Body of pancreas (tissue), 4 donors: Measurements from ENCODE around the gene CAPN12. TPM values are rescaled to one million over a fixed set of nuclear protein-coding genes. Genes with fewer than 3 reads are reported as not detected.
A peak's percentile ranks its signal among the peaks of the same experiment; 100 is the strongest.

Experiments
- ATAC-seq: fragments of 150-250 bp; one replicate; pipeline ENCODE4 v1.9.1; 2016
- DNase-seq, 4 donors: peaks; one replicate each; pipeline ENCODE4 v3.0.0-alpha.2; 2019
- H3K27ac ChIP-seq, 4 donors: fragments of 200-600 bp; sonication (generic); 1 replicate in 3 of 4; 2 replicates in 1 of 4; pipeline versions ENCODE4 v1.5.1 to v1.6.1; 2016 to 2019; ENCODE audit warnings: mild to moderate bottlenecking in 1 of 4, mixed read lengths in 1 of 4, moderate library complexity in 1 of 4
- H3K27me3 ChIP-seq, 2 donors: fragments of 200-600 bp; sonication (generic); one replicate each; pipeline ENCODE4 v1.6.0; 2016; ENCODE audit warnings: mild to moderate bottlenecking in 1 of 2
- H3K36me3 ChIP-seq, 2 donors: fragments of 200-600 bp; sonication (generic); replicated peaks in 1 of 2; 2 replicates each; pipeline ENCODE4 v1.5.1; 2016; ENCODE audit warnings: low read depth in 2 of 2; ENCODE audit not compliant: insufficient read depth in 1 of 2
- H3K4me1 ChIP-seq: fragments of 200-600 bp; sonication (generic); one replicate; pipeline ENCODE4 v1.6.0; 2016
- H3K4me3 ChIP-seq, 2 donors: fragments of 200-600 bp; sonication (generic); 1 replicate in 1 of 2; 2 replicates in 1 of 2; pipeline ENCODE4 v1.5.1; 2016 to 2019
- H3K9me3 ChIP-seq, 3 donors: fragments of 200-600 bp; sonication (generic); 1 replicate in 2 of 3; 2 replicates in 1 of 3; pipeline ENCODE4 v1.5.1; 2016
- POLR2A ChIP-seq, 3 donors: fragments of 450-650 bp; IDR thresholded peaks; one replicate each; pipeline ENCODE4 v1.6.1; 2016; ENCODE audit warnings: antibody characterized with exemption in 3 of 3, mild to moderate bottlenecking in 2 of 3
- WGBS, 2 donors: methylation state at CpG; one replicate each; pipeline ENCODE4 v1.1.5; 2017; 5-methylcytosine and 5-hydroxymethylcytosine counted together
- intact Hi-C: fragments of 100-400 bp; cut with DNase I; formaldehyde crosslinking; loops from one replicate; pipeline ENCODE4 v1.15.1; 2023
- total RNA-seq, 2 donors: library from RNA; depleted of rRNA; stranded (reverse); fragments of >200 nt; gene quantifications; one replicate each; pipeline ENCODE4 v1.1.0, GENCODE V29; 2016
- TF ChIP-seq, protein P1 (sequence below), 7 experiments: fragments of 450-650 bp in 4 of 7; fragments of 200-600 bp in 3 of 7; sonication (generic) in 3 of 7; IDR thresholded peaks; one replicate each; pipeline ENCODE4 v1.5.1; 2016 to 2019; ENCODE audit warnings: antibody characterized with exemption in 7 of 7

The CAPN12 gene
- total RNA-seq, 2 donors from 2014 or later, result 9.9 to 11.4 TPM

- H3K4me1 ChIP-seq, result peaks cover 66% of the 10 kb centered on the region
- no peak for DNase-seq
- intact Hi-C loops, result no loop called here
- no peak for ATAC-seq
- H3K4me3 ChIP-seq, result no peak overlapping the region
- peak overlapping the region in 2 of 4 donors; percentile 49 to 67 for H3K27ac ChIP-seq
- H3K9me3 ChIP-seq, result no peaks in the 10 kb centered on the region
- H3K27me3 ChIP-seq, result no peaks in the 10 kb centered on the region
- peaks cover 20 to 31% of the 10 kb centered on the region in 2 donors for H3K36me3 ChIP-seq
- no peak for TF ChIP-seq POLR2A (IDR thresholded peaks at IDR 0.05)
- TF ChIP-seq, protein P1, sequence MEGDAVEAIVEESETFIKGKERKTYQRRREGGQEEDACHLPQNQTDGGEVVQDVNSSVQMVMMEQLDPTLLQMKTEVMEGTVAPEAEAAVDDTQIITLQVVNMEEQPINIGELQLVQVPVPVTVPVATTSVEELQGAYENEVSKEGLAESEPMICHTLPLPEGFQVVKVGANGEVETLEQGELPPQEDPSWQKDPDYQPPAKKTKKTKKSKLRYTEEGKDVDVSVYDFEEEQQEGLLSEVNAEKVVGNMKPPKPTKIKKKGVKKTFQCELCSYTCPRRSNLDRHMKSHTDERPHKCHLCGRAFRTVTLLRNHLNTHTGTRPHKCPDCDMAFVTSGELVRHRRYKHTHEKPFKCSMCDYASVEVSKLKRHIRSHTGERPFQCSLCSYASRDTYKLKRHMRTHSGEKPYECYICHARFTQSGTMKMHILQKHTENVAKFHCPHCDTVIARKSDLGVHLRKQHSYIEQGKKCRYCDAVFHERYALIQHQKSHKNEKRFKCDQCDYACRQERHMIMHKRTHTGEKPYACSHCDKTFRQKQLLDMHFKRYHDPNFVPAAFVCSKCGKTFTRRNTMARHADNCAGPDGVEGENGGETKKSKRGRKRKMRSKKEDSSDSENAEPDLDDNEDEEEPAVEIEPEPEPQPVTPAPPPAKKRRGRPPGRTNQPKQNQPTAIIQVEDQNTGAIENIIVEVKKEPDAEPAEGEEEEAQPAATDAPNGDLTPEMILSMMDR (IDR thresholded peaks at IDR 0.05), result no peak
- WGBS, 2 donors, result 74 to 76% methylated on average over 23 to 27 of the region's 27 CpGs
Measured at GRCh38 chr19:38709671-38710415, 34.4 kb downstream of the CAPN12 start.

DNA sequence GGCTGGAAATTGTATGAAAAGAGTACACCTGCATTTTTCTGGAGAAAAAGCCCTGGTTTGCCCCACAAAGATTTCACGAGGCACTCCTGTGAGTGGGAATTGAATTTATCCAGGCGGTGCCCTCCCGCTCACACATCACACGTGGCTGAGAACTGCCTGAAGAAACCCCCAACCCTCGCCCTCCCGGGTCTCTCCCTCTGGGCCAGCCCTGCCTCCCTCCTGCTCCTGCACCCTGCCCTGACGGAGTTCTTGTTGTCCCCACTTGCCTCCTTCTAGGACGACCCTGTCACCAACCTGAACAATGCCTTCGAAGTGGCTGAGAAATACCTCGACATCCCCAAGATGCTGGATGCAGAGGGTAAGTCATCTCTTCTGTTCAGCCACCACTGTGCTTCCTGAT, 35.2 kb downstream of the CAPN12 start:
- intact Hi-C loops, result no loop called here
- H3K4me1 ChIP-seq, result peaks cover 59% of the 10 kb centered on the region

GRCh38 chr19:38708413-38709024, 35.8 kb downstream of the CAPN12 start:
- H3K4me3 ChIP-seq, result no peak overlapping the region
- H3K27ac ChIP-seq, result peak overlapping the region in 3 of 4 donors; percentile 0 to 49 (median 40)
- peaks cover 24 to 39% of the 10 kb centered on the region in 2 donors for H3K36me3 ChIP-seq
- 85 to 86% methylated on average over 9 to 10 of the region's 10 CpGs for WGBS, 2 donors
- ATAC-seq (no peak), DNase-seq (no peak)
- H3K4me1 ChIP-seq, result peaks cover 53% of the 10 kb centered on the region
- intact Hi-C loops, result no loop called here
- H3K27me3 ChIP-seq, result no peaks in the 10 kb centered on the region
- H3K9me3 ChIP-seq, result no peaks in the 10 kb centered on the region
- TF ChIP-seq POLR2A (IDR thresholded peaks at IDR 0.05), result no peak

More for the DNA sequence above, 35.2 kb downstream of the CAPN12 start:
- Histone ChIP-seq H3K9me3 (no peaks in the 10 kb centered on the region), H3K27ac (peak overlapping the region in 2 of 4 donors; percentile 49 to 67), H3K27me3 (no peaks in the 10 kb centered on the region), H3K4me3 (no peak overlapping the region), H3K36me3 (peaks cover 24 to 35% of the 10 kb centered on the region in 2 donors)
- ATAC-seq, result no peak
- 93% methylated on average over 10 of the region's 10 CpGs for WGBS, 2 donors
- no peak for DNase-seq
- no peak for TF ChIP-seq POLR2A (IDR thresholded peaks at IDR 0.05)
- TF ChIP-seq, protein P1 (IDR thresholded peaks at IDR 0.05), result no peak

DNA sequence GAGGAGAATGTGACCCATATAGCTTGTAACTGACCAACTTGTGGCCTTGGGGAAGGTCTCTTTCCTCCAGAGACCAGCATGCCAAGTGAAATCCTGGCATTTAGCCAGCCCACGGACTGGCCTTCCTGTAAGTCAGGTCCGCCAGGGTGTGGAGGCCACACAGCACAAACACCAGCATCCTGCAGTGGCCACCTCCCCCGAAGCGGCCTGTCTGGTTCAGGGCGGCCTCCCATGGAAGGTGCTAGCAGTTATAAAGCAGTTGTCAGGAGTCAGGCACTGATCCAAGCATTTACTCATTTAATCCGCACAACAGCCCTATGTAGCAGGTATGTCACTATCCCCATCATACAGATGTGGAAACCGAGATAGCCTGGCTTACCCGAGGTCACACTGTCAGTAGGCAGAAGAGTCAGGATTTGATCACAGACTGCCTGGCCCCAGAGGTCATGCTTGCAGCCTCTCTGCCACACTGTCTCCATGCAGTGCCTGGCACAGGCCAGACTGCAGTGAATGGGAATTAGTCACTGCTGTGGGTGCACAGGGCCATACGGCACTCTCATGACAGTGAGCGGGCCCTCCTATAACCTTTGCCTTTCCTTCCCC, 36.7 kb downstream of the CAPN12 start:
- intact Hi-C loops, result no loop called here
- peaks cover 46% of the 10 kb centered on the region for H3K4me1 ChIP-seq

More for the DNA sequence above, 36.7 kb downstream of the CAPN12 start:
- ATAC-seq (peak; percentile 61), DNase-seq (peak; percentile 61 to 84 (median 78))
- Histone ChIP-seq H3K27ac (peak overlapping the region in 3 of 4 donors; percentile 0 to 49 (median 40)), H3K4me3 (no peak overlapping the region), H3K27me3 (no peaks in the 10 kb centered on the region), H3K9me3 (no peaks in the 10 kb centered on the region), H3K36me3 (peaks cover 24 to 41% of the 10 kb centered on the region in 2 donors)
- TF ChIP-seq, protein P1 (IDR thresholded peaks at IDR 0.05), result no peak
- no peak for TF ChIP-seq POLR2A (IDR thresholded peaks at IDR 0.05)
- WGBS, 2 donors, result 48 to 63% methylated on average over 6 to 10 of the region's 10 CpGs
